Esophagus (tissue), 2 donors: ENCODE data around the gene ARID1B. TPM values are rescaled to one million over a fixed set of nuclear protein-coding genes. Genes with fewer than 3 reads are reported as not detected.

ENCODE experiments used
- H3K27ac ChIP-seq, 2 donors: one replicate each; pipeline ENCODE4 v1.5.1; 2013; ENCODE audit warnings: low read depth in 2 of 2, mild to moderate bottlenecking in 2 of 2, inconsistent platforms in 1 of 2, low read length in 1 of 2, moderate library complexity in 1 of 2
- H3K27me3 ChIP-seq, 2 donors: one replicate each; pipeline ENCODE4 v1.6.1; 2013; ENCODE audit warnings: low read length in 2 of 2, control low read depth in 1 of 2, mild to moderate bottlenecking in 1 of 2; ENCODE audit not compliant: insufficient read depth in 2 of 2, control insufficient read depth in 1 of 2
- H3K36me3 ChIP-seq, 2 donors: one replicate each; pipeline ENCODE4 v1.6.1; 2013; ENCODE audit warnings: low read length in 1 of 2; ENCODE audit not compliant: control insufficient read depth in 2 of 2, insufficient read depth in 2 of 2
- H3K4me1 ChIP-seq, 2 donors: one replicate each; pipeline ENCODE4 v1.6.1; 2013; ENCODE audit warnings: low read length in 1 of 2; ENCODE audit not compliant: control insufficient read depth in 2 of 2, insufficient read depth in 2 of 2
- H3K4me3 ChIP-seq, 2 donors: one replicate each; pipeline ENCODE4 v1.5.1; 2013; ENCODE audit warnings: low read length in 2 of 2, mild to moderate bottlenecking in 2 of 2, low read depth in 1 of 2, moderate library complexity in 1 of 2
- H3K9me3 ChIP-seq, 2 donors: one replicate each; pipeline ENCODE4 v1.6.1; 2013; ENCODE audit warnings: mild to moderate bottlenecking in 2 of 2, low read depth in 1 of 2, low read length in 1 of 2, moderate library complexity in 1 of 2; ENCODE audit not compliant: control insufficient read depth in 2 of 2, insufficient read depth in 1 of 2
- WGBS, 2 donors: extraction: QIAGEN DNeasy Blood & Tissue Kit; methylation state at CpG; one replicate each; pipeline ENCODE4 v1.1.7; 2013; 5-methylcytosine and 5-hydroxymethylcytosine counted together
- polyA plus RNA-seq, 2 donors: library from polyadenylated mRNA; stranded (reverse); fragments of 200-250 nt; gene quantifications; one replicate each; pipeline ENCODE4 v1.2.3, GENCODE V29; 2013
- donor health status: healthy with polysubstance abuse.
- donor health status: Bipolar disorder and iron deficiency.

Gene ARID1B
- polyA plus RNA-seq, 2 donors = 15.9 to 16.1 TPM

GRCh38 chr6:157029980-157030690, 253.0 kb downstream of the ARID1B start:
- H3K9me3 ChIP-seq = peaks cover 0 to 3% of the 10 kb centered on the region in 2 donors
- 73 to 77% methylated on average over 4 of the region's 4 CpGs for WGBS, 2 donors

DNA sequence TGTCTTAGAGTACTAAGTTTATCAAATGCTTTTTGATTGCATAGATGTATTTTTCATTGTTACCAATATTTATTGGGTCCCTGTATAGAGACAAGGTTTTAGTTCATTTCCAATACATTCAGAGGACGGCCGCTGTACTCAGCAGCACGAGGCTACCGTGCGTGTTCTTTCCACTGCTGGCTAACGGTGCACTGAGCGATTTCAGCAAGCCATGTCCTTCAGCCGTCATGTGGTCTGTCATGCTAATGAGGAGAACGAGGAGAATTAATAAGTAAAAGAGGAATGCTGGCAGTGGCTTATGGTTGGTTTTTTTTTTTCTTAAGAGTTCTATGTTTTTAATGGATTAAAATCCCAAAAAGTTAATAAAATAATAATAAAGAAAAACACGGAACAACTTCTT, 253.6 kb downstream of the ARID1B start:
- WGBS, 2 donors = 87 to 91% methylated on average over 10 of the region's 10 CpGs
- Histone ChIP-seq H3K9me3 (peaks cover 0 to 3% of the 10 kb centered on the region in 2 donors), H3K27ac (no peak overlapping the region), H3K36me3 (peaks cover 0 to 2% of the 10 kb centered on the region in 2 donors), H3K27me3 (no peaks in the 10 kb centered on the region), H3K4me1 (peaks cover 0 to 2% of the 10 kb centered on the region in 2 donors), H3K4me3 (no peak overlapping the region)

More at GRCh38 chr6:157029980-157030690, 253.0 kb downstream of the ARID1B start:
- Histone ChIP-seq H3K36me3 (peaks cover 0 to 2% of the 10 kb centered on the region in 2 donors), H3K27ac (peak overlapping the region in 1 of 2 donors; percentile 51), H3K27me3 (no peaks in the 10 kb centered on the region), H3K4me3 (no peak overlapping the region), H3K4me1 (peaks cover 0 to 2% of the 10 kb centered on the region in 2 donors)

GRCh38 chr6:157032923-157033322, 255.7 kb downstream of the ARID1B start:
- Histone ChIP-seq H3K4me1 (peaks cover 0 to 2% of the 10 kb centered on the region in 2 donors), H3K27me3 (no peaks in the 10 kb centered on the region), H3K4me3 (peak overlapping the region in 1 of 2 donors; percentile 63), H3K9me3 (peaks cover 0 to 3% of the 10 kb centered on the region in 2 donors), H3K27ac (no peak overlapping the region), H3K36me3 (peaks cover 0 to 2% of the 10 kb centered on the region in 2 donors)
- WGBS, 2 donors = 41 to 52% methylated on average over 4 of the region's 4 CpGs

DNA sequence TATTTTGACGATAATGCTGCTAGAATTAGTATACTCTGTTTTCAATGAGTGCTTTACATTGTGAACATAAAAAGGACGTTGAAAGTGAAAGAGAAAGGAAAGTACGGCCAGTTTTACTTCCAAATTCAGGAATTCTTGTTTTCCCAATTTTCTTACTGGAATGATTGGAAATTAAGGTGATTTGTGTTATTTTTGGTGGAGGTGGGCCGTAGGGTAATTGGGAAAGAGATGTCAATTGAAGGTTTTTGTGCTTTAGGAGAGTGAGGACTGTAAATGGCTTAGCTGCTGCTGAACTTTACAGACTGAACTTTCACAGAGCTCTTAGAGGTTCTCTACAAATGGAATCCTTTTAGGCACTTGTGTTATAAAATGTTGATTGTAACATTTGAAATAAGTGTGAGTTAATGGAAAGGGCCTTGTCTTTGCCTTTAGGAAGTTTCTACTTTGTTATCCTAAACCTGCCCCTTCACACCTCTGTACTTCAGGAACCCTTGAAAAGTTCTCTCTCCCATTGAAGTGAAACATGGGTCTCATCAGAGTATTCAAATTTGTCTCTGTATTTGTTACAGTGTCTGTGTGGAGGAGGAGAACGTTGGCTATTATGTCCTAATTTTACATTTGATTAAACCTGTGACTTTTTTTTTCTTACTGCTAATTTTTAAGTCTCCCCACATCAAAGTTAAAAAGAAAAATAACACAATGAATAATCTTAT, 256.4 kb downstream of the ARID1B start:
- no peaks in the 10 kb centered on the region for H3K27me3 ChIP-seq
- peaks cover 0 to 2% of the 10 kb centered on the region in 2 donors for H3K36me3 ChIP-seq
- peaks cover 0 to 3% of the 10 kb centered on the region in 2 donors for H3K9me3 ChIP-seq
- peak overlapping the region in 1 of 2 donors; percentile 63 for H3K4me3 ChIP-seq
- peak overlapping the region; percentile 13 to 84 for H3K27ac ChIP-seq
- H3K4me1 ChIP-seq = peaks cover 0 to 2% of the 10 kb centered on the region in 2 donors
- WGBS, 2 donors = 3 to 5% methylated on average over 5 of the region's 5 CpGs

DNA sequence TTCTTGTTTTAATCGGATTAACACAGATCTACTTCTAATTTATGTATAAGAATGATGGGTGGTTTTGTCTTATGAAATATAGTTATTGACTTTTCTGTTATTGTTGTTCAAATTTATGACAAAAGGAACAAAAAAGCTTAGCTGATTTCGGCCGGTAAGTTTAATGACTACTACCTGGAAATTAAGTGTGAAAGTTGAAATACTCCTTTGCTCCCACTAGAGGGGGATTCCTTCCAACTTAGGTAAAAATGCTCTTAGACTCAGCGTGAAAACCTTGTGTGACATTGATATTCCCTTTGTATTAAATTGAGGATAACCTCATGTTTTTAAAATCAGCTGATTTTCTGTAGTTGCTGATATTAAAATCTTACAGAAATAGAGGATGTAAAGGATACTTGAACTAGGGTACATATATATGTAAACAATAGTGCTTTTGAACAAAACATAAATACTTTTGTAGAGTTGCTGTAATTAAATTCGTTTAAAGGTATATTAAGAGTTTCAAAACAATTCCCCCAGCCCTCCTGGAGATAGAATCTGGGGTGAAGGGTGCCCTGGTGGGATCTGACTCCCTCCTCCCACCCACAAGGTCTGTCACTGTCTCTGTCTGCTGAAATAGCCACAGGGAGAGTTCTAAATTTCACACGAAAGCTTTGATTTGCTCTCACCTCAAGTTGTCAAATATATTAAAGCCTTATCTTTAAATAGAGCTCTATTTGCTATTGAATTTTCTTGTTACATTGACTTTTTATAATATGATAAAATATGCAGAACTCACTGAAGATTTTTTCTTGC, 257.5 kb downstream of the ARID1B start:
- H3K36me3 ChIP-seq = no peaks in the 10 kb centered on the region
- H3K4me1 ChIP-seq = peaks cover 0 to 2% of the 10 kb centered on the region in 2 donors
- H3K9me3 ChIP-seq = peaks cover 0 to under 1% of the 10 kb centered on the region in 2 donors
- WGBS, 2 donors = 24 to 33% methylated on average over 6 of the region's 6 CpGs
- no peak overlapping the region for H3K4me3 ChIP-seq
- H3K27me3 ChIP-seq = no peaks in the 10 kb centered on the region
- no peak overlapping the region for H3K27ac ChIP-seq

DNA sequence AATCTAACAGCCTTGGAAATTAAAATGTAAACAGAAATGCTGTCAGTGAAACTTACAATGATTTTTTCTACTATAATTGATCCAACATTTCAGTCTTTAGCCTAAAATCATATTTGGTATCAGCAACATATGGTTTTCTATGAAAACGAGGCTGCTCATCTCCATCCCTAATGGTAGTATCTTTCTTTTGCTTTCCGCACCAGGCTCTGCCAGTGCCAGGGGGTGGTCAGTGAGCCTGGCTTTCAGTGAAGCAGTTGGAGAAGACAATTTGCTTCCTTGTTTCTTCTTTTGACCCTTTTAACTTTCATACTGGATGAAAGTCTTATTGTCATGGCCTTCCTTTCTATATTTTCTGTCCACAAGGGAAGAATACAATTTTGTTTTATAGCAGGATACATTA, 258.4 kb downstream of the ARID1B start:
- no peaks in the 10 kb centered on the region for H3K27me3 ChIP-seq
- WGBS, 2 donors = 73 to 83% methylated on average over 2 of the region's 2 CpGs
- H3K36me3 ChIP-seq = no peaks in the 10 kb centered on the region
- H3K27ac ChIP-seq = peak overlapping the region in 1 of 2 donors; percentile 70
- peaks cover 0 to 2% of the 10 kb centered on the region in 2 donors for H3K4me1 ChIP-seq
- no peak overlapping the region for H3K4me3 ChIP-seq
- no peaks in the 10 kb centered on the region for H3K9me3 ChIP-seq

- Histone ChIP-seq H3K4me3 (peak overlapping the region in 1 of 2 donors; percentile 26), H3K9me3 (no peaks in the 10 kb centered on the region), H3K27me3 (no peaks in the 10 kb centered on the region), H3K4me1 (no peaks in the 10 kb centered on the region), H3K27ac (peak overlapping the region; percentile 72 to 79), H3K36me3 (no peaks in the 10 kb centered on the region)
- 29 to 48% methylated on average over 5 of the region's 5 CpGs for WGBS, 2 donors
Measured at GRCh38 chr6:157036245-157036711, 259.1 kb downstream of the ARID1B start.

GRCh38 chr6:157037165-157037564, 260.0 kb downstream of the ARID1B start:
- Histone ChIP-seq H3K36me3 (peaks cover 0 to 5% of the 10 kb centered on the region in 2 donors), H3K4me1 (no peaks in the 10 kb centered on the region), H3K9me3 (no peaks in the 10 kb centered on the region), H3K27ac (peak overlapping the region; percentile 53 to 67), H3K27me3 (no peaks in the 10 kb centered on the region), H3K4me3 (no peak overlapping the region)
- 46 to 51% methylated on average over 8 of the region's 8 CpGs for WGBS, 2 donors

DNA sequence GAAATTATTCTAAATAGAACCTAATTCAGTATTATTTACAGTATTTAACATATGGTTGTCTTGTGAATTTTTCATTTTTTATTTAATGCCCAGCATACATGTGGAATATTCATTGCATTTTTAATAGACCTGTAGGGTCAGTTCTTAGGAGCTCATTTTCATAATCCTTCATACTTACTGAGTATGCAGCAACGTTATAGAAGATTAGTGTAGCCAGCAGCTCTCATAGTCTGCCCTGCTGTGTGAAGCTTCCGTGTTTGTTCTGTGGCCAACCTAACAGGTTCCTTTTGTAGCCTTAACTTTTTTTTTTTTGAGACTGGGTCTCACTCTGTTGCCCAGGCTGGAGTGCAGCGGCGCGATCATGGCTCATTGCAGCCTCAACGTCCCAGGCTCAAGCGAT, 261.4 kb downstream of the ARID1B start:
- Histone ChIP-seq H3K27ac (no peak overlapping the region), H3K4me1 (no peaks in the 10 kb centered on the region), H3K9me3 (no peaks in the 10 kb centered on the region), H3K36me3 (peaks cover 0 to 5% of the 10 kb centered on the region in 2 donors), H3K4me3 (no peak overlapping the region), H3K27me3 (no peaks in the 10 kb centered on the region)
- 85 to 88% methylated on average over 7 of the region's 7 CpGs for WGBS, 2 donors
